Measurements from ENCODE around the gene NHERF1. TPM values are rescaled to one million over a fixed set of nuclear protein-coding genes. Genes with fewer than 3 reads are reported as not detected.

NHERF1 gene
- total and polyA plus RNA-seq, 2 of the 13 experiments (the other 11 are each of a cell fraction or from before 2014, with no cell fraction given): 169 to 269 TPM

GRCh38 chr17:74738051-74738996, 10.1 kb upstream of the NHERF1 start (continued):
- TF ChIP-seq NAIF1 (CRISPR knock-in tag; IDR thresholded peaks at IDR 0.05; ENCODE audit: borderline replicate concordance) (no peak), RCOR2 (CRISPR knock-in tag; IDR thresholded peaks at IDR 0.05) (peak; percentile 62; the same call in 1 of the 2 replicates), ZNF503 (CRISPR knock-in tag; IDR thresholded peaks at IDR 0.05) (no peak), BORCS8-MEF2B (CRISPR knock-in tag; IDR thresholded peaks at IDR 0.05) (no peak), PPARG (CRISPR knock-in tag; conservative IDR thresholded peaks at IDR 0.05) (0 out of 2 replicates have a peak, but pooled peaks have one; percentile 26), ZNF672 (CRISPR knock-in tag; IDR thresholded peaks at IDR 0.05) (no peak), IKZF5 (CRISPR knock-in tag; IDR thresholded peaks at IDR 0.05) (peak; percentile 79; the same call in 1 of the 2 replicates), ZNF709 (CRISPR knock-in tag; IDR thresholded peaks at IDR 0.05) (0 out of 2 replicates have a peak, but pooled peaks have one; percentile 35), KDM2A (CRISPR knock-in tag; IDR thresholded peaks at IDR 0.05; ENCODE audit: borderline replicate concordance, low read depth) (no peak; the same call in 1 of the 2 replicates), SOX13 (IDR thresholded peaks at IDR 0.05) (no peak), SOX13 (CRISPR knock-in tag; conservative IDR thresholded peaks at IDR 0.05 in 1 of 2, IDR thresholded peaks at IDR 0.05 in 1 of 2) (peak in 1 of 2 experiments; percentile 78; a peak in 2 of 4 replicates), ZFP90 (CRISPR knock-in tag; IDR thresholded peaks at IDR 0.05; ENCODE audit: borderline replicate concordance) (no peak), ARID2 (CRISPR knock-in tag; IDR thresholded peaks at IDR 0.05; ENCODE audit: borderline replicate concordance) (no peak), ZNF550 (CRISPR knock-in tag; IDR thresholded peaks at IDR 0.05; ENCODE audit: borderline replicate concordance) (no peak), ZBED4 (CRISPR knock-in tag; IDR thresholded peaks at IDR 0.05; ENCODE audit: borderline replicate concordance) (no peak), PAXIP1 (CRISPR knock-in tag; conservative IDR thresholded peaks at IDR 0.05) (peak; percentile 84), RXRA (CRISPR knock-in tag; IDR thresholded peaks at IDR 0.05) (peak; percentile 84)
